Vagina (tissue), 2 donors: ENCODE data around the gene FGGY. TPM values are rescaled to one million over a fixed set of nuclear protein-coding genes. Genes with fewer than 3 reads are reported as not detected.

Experiments used
- DNase-seq, 2 donors: peaks; one replicate each; pipeline ENCODE4 v3.0.0-alpha.2; 2017; ENCODE audit errors: extremely low spot score in 2 of 2
- H3K27ac ChIP-seq: fragments of 200-600 bp; sonication (generic); one replicate; pipeline ENCODE4 v1.5.1; 2019
- H3K27me3 ChIP-seq: fragments of 200-600 bp; sonication (generic); one replicate; pipeline ENCODE4 v1.5.1; 2019
- H3K36me3 ChIP-seq, 2 donors: fragments of 200-600 bp; sonication (generic); one replicate each; pipeline ENCODE4 v1.5.1; 2017 to 2019
- H3K4me1 ChIP-seq: fragments of 200-600 bp; sonication (generic); one replicate; pipeline ENCODE4 v1.5.1; 2019
- H3K4me3 ChIP-seq, 2 donors: fragments of 200-600 bp; sonication (generic); 1 replicate in 1 of 2; 2 replicates in 1 of 2; pipeline ENCODE4 v1.5.1; 2016 to 2019
- H3K9me3 ChIP-seq: fragments of 200-600 bp; sonication (generic); one replicate; pipeline ENCODE4 v1.5.1; 2019
- POLR2A ChIP-seq, 2 donors: fragments of 450-650 bp; IDR thresholded peaks; one replicate each; pipeline ENCODE4 v1.6.1; 2017; ENCODE audit warnings: antibody characterized with exemption in 2 of 2, mild to moderate bottlenecking in 2 of 2, moderate library complexity in 2 of 2
- POLR2AphosphoS5 ChIP-seq, 2 donors: sonication (generic); formaldehyde crosslinking; IDR thresholded peaks; one replicate each; pipeline ENCODE4 v1.9.0; 2017; ENCODE audit warnings: antibody characterized with exemption in 2 of 2, mild to moderate bottlenecking in 2 of 2, low read depth in 1 of 2; ENCODE audit not compliant: insufficient read depth in 1 of 2
- intact Hi-C: fragments of 100-400 bp; cut with DNase I; formaldehyde crosslinking; loops from one replicate; pipeline ENCODE4 v1.15.1; 2023
- microRNA-seq: library from miRNA; unstranded; fragments of <30 nt; microRNA quantifications from one replicate; pipeline ENCODE4, GENCODE V29; 2017; ENCODE audit warnings: borderline number of aligned reads, borderline replicate concordance
- small RNA-seq: library from RNA; depleted of rRNA; stranded (forward); fragments of <200 nt; gene quantifications from one replicate; pipeline ENCODE3, GENCODE V24; 2016
- total RNA-seq: library from RNA; depleted of rRNA; stranded (reverse); fragments of >200 nt; gene quantifications from one replicate; pipeline ENCODE4 v1.2.3, GENCODE V29; 2016
- TF ChIP-seq, protein P1 (sequence below), 3 experiments: fragments of 450-650 bp in 2 of 3; fragments of 200-600 bp in 1 of 3; sonication (generic) in 1 of 3; IDR thresholded peaks; one replicate each; pipeline ENCODE4 v1.5.1; 2017 to 2019; ENCODE audit warnings: antibody characterized with exemption in 3 of 3, mild to moderate bottlenecking in 2 of 3, moderate library complexity in 2 of 3

The FGGY gene
- total RNA-seq, 1 donor from 2014 or later: 11.8 TPM

GRCh38 chr1:59805554-59805953 lies 508.7 kb downstream of the FGGY start:
- H3K4me1 ChIP-seq: no peaks in the 10 kb centered on the region
- TF ChIP-seq, protein P1, sequence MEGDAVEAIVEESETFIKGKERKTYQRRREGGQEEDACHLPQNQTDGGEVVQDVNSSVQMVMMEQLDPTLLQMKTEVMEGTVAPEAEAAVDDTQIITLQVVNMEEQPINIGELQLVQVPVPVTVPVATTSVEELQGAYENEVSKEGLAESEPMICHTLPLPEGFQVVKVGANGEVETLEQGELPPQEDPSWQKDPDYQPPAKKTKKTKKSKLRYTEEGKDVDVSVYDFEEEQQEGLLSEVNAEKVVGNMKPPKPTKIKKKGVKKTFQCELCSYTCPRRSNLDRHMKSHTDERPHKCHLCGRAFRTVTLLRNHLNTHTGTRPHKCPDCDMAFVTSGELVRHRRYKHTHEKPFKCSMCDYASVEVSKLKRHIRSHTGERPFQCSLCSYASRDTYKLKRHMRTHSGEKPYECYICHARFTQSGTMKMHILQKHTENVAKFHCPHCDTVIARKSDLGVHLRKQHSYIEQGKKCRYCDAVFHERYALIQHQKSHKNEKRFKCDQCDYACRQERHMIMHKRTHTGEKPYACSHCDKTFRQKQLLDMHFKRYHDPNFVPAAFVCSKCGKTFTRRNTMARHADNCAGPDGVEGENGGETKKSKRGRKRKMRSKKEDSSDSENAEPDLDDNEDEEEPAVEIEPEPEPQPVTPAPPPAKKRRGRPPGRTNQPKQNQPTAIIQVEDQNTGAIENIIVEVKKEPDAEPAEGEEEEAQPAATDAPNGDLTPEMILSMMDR (IDR thresholded peaks at IDR 0.05): no peak
- no peak for TF ChIP-seq POLR2A (IDR thresholded peaks at IDR 0.05)
- TF ChIP-seq POLR2AphosphoS5 (IDR thresholded peaks at IDR 0.05; ENCODE audit: insufficient read depth in 1 of 2, low read depth in 1 of 2): no peak
- intact Hi-C loops: no loop called here
- H3K27me3 ChIP-seq: no peaks in the 10 kb centered on the region
- H3K4me3 ChIP-seq: no peak overlapping the region
- no peak for DNase-seq
- no peak overlapping the region for H3K27ac ChIP-seq
- no peaks in the 10 kb centered on the region for H3K9me3 ChIP-seq
- H3K36me3 ChIP-seq: no peaks in the 10 kb centered on the region

Small RNAs within 50 kb of the gene (microRNA-seq; reads per million reads assigned to microRNA genes)
- gene MIR4711: not detected

Small RNAs within 50 kb of the gene (small RNA-seq; reads per million reads assigned to genes)
- not detected for gene MIR4711
